K562 (cell line): ENCODE data around the gene ZNF669. TPM values are rescaled to one million over a fixed set of nuclear protein-coding genes. Genes with fewer than 3 reads are reported as not detected.

ENCODE experiments used
- C11orf30 ChIP-seq: fragments of 450-650 bp; IDR thresholded peaks from 2 replicates; pipeline ENCODE4 v1.6.1; 2016; ENCODE audit warnings: low read depth, mild to moderate bottlenecking
- CEBPG ChIP-seq, 3 experiments: fragments of 200-800 bp in 1 of 3; sonication (Bioruptor generic) in 1 of 3; sonication (generic) in 1 of 3; formaldehyde crosslinking in 1 of 3; IDR thresholded peaks in 2 of 3; conservative IDR thresholded peaks in 1 of 3; 2 replicates each; pipeline versions ENCODE4 v1.6.1 to v1.8.0; 2016 to 2022; ENCODE audit warnings: missing compliant biosample characterization in 2 of 3, missing genetic modification characterization in 2 of 3, mild to moderate bottlenecking in 1 of 3, missing genetic modification reagents in 1 of 3
- CXXC5 ChIP-seq: fragments of 250-450 bp; sonication (Bioruptor Pico); IDR thresholded peaks from 2 replicates; pipeline ENCODE4 v1.8.0; 2022; ENCODE audit warnings: inconsistent platforms, mild to moderate bottlenecking, moderate library complexity
- FOXM1 ChIP-seq, 2 experiments: fragments of 450-650 bp in 1 of 2; sonication (generic) in 1 of 2; formaldehyde crosslinking in 1 of 2; IDR thresholded peaks; 2 replicates each; pipeline versions ENCODE4 v1.6.1 to v1.9.0; 2017 to 2022; ENCODE audit warnings: low read depth in 2 of 2, mild to moderate bottlenecking in 2 of 2, missing genetic modification reagents in 1 of 2, moderate library complexity in 1 of 2
- HNRNPUL1 ChIP-seq: fragments of 200-400 bp; formaldehyde crosslinking; IDR thresholded peaks from 2 replicates; pipeline ENCODE4 v1.6.1; 2017; ENCODE audit warnings: low read length
- NR3C1 ChIP-seq: sonication (generic); formaldehyde crosslinking; IDR thresholded peaks from 2 replicates; pipeline ENCODE4 v1.8.1; 2022; ENCODE audit warnings: missing genetic modification reagents
- PKNOX1 ChIP-seq: fragments of 450-650 bp; IDR thresholded peaks from 2 replicates; pipeline ENCODE4 v1.6.1; 2016
- POLR2H ChIP-seq: IDR thresholded peaks from 2 replicates; pipeline ENCODE4 v1.6.1; 2016; ENCODE audit warnings: missing genetic modification characterization, low read depth, mild to moderate bottlenecking, control low read depth, missing compliant biosample characterization, moderate library complexity
- PREB ChIP-seq: sonication (generic); formaldehyde crosslinking; IDR thresholded peaks from 2 replicates; pipeline ENCODE4 v1.8.1; 2023; ENCODE audit warnings: mild to moderate bottlenecking, missing genetic modification reagents
- USF2 ChIP-seq: sonication (generic); formaldehyde crosslinking; IDR thresholded peaks from 2 replicates; pipeline ENCODE4 v1.5.0; 2020; ENCODE audit warnings: missing genetic modification reagents
- ZNF23 ChIP-seq: fragments of 250-450 bp; sonication (Bioruptor Pico); IDR thresholded peaks from 2 replicates; pipeline ENCODE4 v1.4.0; 2020; ENCODE audit warnings: mild to moderate bottlenecking
- ZNF609 ChIP-seq: sonication (generic); formaldehyde crosslinking; IDR thresholded peaks from 2 replicates; pipeline ENCODE4 v1.8.1; 2023; ENCODE audit warnings: missing genetic modification reagents, mild to moderate bottlenecking, borderline replicate concordance
- ZNF639 ChIP-seq, 2 experiments: fragments of 200-800 bp in 1 of 2; sonication (Bioruptor generic) in 1 of 2; sonication (generic) in 1 of 2; formaldehyde crosslinking in 1 of 2; IDR thresholded peaks in 1 of 2; conservative IDR thresholded peaks in 1 of 2; 2 replicates each; pipeline versions ENCODE4 v1.5.0 to v1.6.1; 2016 to 2020; ENCODE audit warnings: missing compliant biosample characterization in 1 of 2, missing genetic modification characterization in 1 of 2, missing genetic modification reagents in 1 of 2
- ZNF75A ChIP-seq: fragments of 450-650 bp; formaldehyde crosslinking; IDR thresholded peaks from 2 replicates; pipeline ENCODE4 v1.4.0; 2020; ENCODE audit warnings: mild to moderate bottlenecking
- ZSCAN29 ChIP-seq: fragments of 450-650 bp; IDR thresholded peaks from 2 replicates; pipeline ENCODE4 v1.6.1; 2017
- polyA plus RNA-seq, 8 experiments: library from polyadenylated mRNA; depleted of rRNA in 4 of 8; stranded (reverse) in 5 of 8; unstranded in 3 of 8; fragments of >200 nt; fragmentation: Nextera tagmentation in 2 of 8; fragmentation: Illumina TruSeq in 1 of 8; extraction: Ambion mirVana in 2 of 8; extraction: Trizol in 1 of 8; gene quantifications; 2 replicates each; pipeline versions ENCODE4 v1.2.1 to v1.2.3, GENCODE V29; 2011 to 2014; ENCODE audit warnings: inconsistent platforms in 1 of 8, missing spikeins in 1 of 8
- total RNA-seq, 7 experiments: library from RNA; depleted of rRNA in 6 of 7; stranded (reverse); fragments of >200 nt in 6 of 7; fragmentation: Illumina TruSeq in 2 of 7; extraction: Trizol in 2 of 7; gene quantifications; 2 replicates each; pipeline versions ENCODE4 v1.2.1 to v1.2.3, GENCODE V29; 2011 to 2021; ENCODE audit warnings: low replicate concordance in 1 of 7

The ZNF669 gene
- total and polyA plus RNA-seq, 9 of the 15 experiments (the other 6 are each of a cell fraction or from before 2014, with no cell fraction given), result 5.3 to 18.3 (median 10.2) TPM

GRCh38 chr1:247078258-247079140 lies 25.7 kb downstream of the ZNF669 start, which contains the start of gene ZNF670 (continued):
- TF ChIP-seq FOXM1 (IDR thresholded peaks at IDR 0.05; ENCODE audit: low read depth), result no peak; the same call in 1 of the 2 replicates
- TF ChIP-seq FOXM1 (CRISPR knock-in tag; IDR thresholded peaks at IDR 0.05; ENCODE audit: low read depth), result no peak
- TF ChIP-seq NR3C1, result no peak
- peak; percentile 84 for TF ChIP-seq CXXC5
- TF ChIP-seq USF2 (CRISPR knock-in tag), result no peak
- no peak for TF ChIP-seq ZNF23
- TF ChIP-seq PKNOX1, result peak; percentile 99
- peak; percentile 86 for TF ChIP-seq POLR2H
- peak; percentile 50; the same call in 1 of the 2 replicates for TF ChIP-seq C11orf30
- TF ChIP-seq CEBPG (CRISPR knock-in tag; IDR thresholded peaks at IDR 0.05), result no peak
- peak; percentile 9 to 83; a peak in 2 of 4 replicates for TF ChIP-seq CEBPG (tag; conservative IDR thresholded peaks at IDR 0.05 in 1 of 2, IDR thresholded peaks at IDR 0.05 in 1 of 2)
- TF ChIP-seq PREB (CRISPR knock-in tag), result peak; percentile 96; the same call in 1 of the 2 replicates
- no peak for TF ChIP-seq ZNF609 (CRISPR knock-in tag)
- TF ChIP-seq ZNF75A (CRISPR knock-in tag), result no peak
- peak; percentile 89; the same call in 1 of the 2 replicates for TF ChIP-seq ZSCAN29
- TF ChIP-seq ZNF639 (CRISPR knock-in tag; conservative IDR thresholded peaks at IDR 0.05 in 1 of 2, IDR thresholded peaks at IDR 0.05 in 1 of 2), result 0 out of 4 replicates have a peak, but pooled peaks of 1 of the 2 experiments have one; percentile 34
- TF ChIP-seq HNRNPUL1, result no peak
